ENCODE measurements around the gene GRK5. TPM values are rescaled to one million over a fixed set of nuclear protein-coding genes. Genes with fewer than 3 reads are reported as not detected.

GRK5 gene
- total RNA-seq, 3 donors from 2014 or later (not counting 1 experiment from before 2014, with no cell fraction given): 37.6 to 54.3 (median 47.9) TPM

GRCh38 chr10:119405520-119405807, 198.1 kb downstream of the GRK5 start:
- intact Hi-C loops (cut with micrococcal nuclease): no loop called here
- Histone ChIP-seq H3K36me3 (ENCODE audit: control insufficient read depth, insufficient read depth, low read length) (no peaks in the 10 kb centered on the region), H3K4me1 (ENCODE audit: control insufficient read depth, insufficient read depth, low read length) (peaks cover 9% of the 10 kb centered on the region), H3K4me3 (ENCODE audit: low read length) (no peak overlapping the region), H3K27me3 (ENCODE audit: control insufficient read depth, insufficient read depth, low read length) (no peaks in the 10 kb centered on the region), H3K27ac (ENCODE audit: low read length) (no peak overlapping the region), H3K9me3 (ENCODE audit: control insufficient read depth, insufficient read depth, low read length) (no peaks in the 10 kb centered on the region)
- DNase-seq (no peak), ATAC-seq (no peak)
- Mint-ChIP-seq H3K27me3 (ENCODE audit: low read depth in 2 of 2) (no peaks in the 10 kb centered on the region), H3K4me3 (no peak overlapping the region), H3K27ac (no peak overlapping the region), H3K4me1 (peaks cover 0 to 14% of the 10 kb centered on the region in 2 donors), H3K36me3 (no peaks in the 10 kb centered on the region), H3K9me3 (no peaks in the 10 kb centered on the region)
- TF ChIP-seq, protein P1, sequence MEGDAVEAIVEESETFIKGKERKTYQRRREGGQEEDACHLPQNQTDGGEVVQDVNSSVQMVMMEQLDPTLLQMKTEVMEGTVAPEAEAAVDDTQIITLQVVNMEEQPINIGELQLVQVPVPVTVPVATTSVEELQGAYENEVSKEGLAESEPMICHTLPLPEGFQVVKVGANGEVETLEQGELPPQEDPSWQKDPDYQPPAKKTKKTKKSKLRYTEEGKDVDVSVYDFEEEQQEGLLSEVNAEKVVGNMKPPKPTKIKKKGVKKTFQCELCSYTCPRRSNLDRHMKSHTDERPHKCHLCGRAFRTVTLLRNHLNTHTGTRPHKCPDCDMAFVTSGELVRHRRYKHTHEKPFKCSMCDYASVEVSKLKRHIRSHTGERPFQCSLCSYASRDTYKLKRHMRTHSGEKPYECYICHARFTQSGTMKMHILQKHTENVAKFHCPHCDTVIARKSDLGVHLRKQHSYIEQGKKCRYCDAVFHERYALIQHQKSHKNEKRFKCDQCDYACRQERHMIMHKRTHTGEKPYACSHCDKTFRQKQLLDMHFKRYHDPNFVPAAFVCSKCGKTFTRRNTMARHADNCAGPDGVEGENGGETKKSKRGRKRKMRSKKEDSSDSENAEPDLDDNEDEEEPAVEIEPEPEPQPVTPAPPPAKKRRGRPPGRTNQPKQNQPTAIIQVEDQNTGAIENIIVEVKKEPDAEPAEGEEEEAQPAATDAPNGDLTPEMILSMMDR (IDR thresholded peaks at IDR 0.05): no peak
- 68% methylated on average over 8 of the region's 8 CpGs for WGBS (ENCODE audit: insufficient coverage)

- Histone ChIP-seq H3K27ac (ENCODE audit: low read length) (no peak overlapping the region), H3K4me3 (ENCODE audit: low read length) (no peak overlapping the region), H3K27me3 (ENCODE audit: control insufficient read depth, insufficient read depth, low read length) (no peaks in the 10 kb centered on the region), H3K36me3 (ENCODE audit: control insufficient read depth, insufficient read depth, low read length) (no peaks in the 10 kb centered on the region), H3K9me3 (ENCODE audit: control insufficient read depth, insufficient read depth, low read length) (no peaks in the 10 kb centered on the region), H3K4me1 (ENCODE audit: control insufficient read depth, insufficient read depth, low read length) (peaks cover 9% of the 10 kb centered on the region)
- no peak overlapping the region for H3K4me3 Mint-ChIP-seq
- H3K9me3 Mint-ChIP-seq: no peaks in the 10 kb centered on the region
- intact Hi-C loops (cut with micrococcal nuclease): no loop called here
- ATAC-seq (no peak), DNase-seq (no peak)
- 98% methylated on average over 3 of the region's 3 CpGs for WGBS (ENCODE audit: insufficient coverage)
- no peaks in the 10 kb centered on the region for H3K36me3 Mint-ChIP-seq
- no peaks in the 10 kb centered on the region for H3K27me3 Mint-ChIP-seq (ENCODE audit: low read depth in 2 of 2)
- no peak overlapping the region for H3K27ac Mint-ChIP-seq
- TF ChIP-seq, protein P1 (IDR thresholded peaks at IDR 0.05): no peak
- peaks cover 0 to 16% of the 10 kb centered on the region in 2 donors for H3K4me1 Mint-ChIP-seq
Measured at GRCh38 chr10:119406137-119406536, 198.8 kb downstream of the GRK5 start.

DNA sequence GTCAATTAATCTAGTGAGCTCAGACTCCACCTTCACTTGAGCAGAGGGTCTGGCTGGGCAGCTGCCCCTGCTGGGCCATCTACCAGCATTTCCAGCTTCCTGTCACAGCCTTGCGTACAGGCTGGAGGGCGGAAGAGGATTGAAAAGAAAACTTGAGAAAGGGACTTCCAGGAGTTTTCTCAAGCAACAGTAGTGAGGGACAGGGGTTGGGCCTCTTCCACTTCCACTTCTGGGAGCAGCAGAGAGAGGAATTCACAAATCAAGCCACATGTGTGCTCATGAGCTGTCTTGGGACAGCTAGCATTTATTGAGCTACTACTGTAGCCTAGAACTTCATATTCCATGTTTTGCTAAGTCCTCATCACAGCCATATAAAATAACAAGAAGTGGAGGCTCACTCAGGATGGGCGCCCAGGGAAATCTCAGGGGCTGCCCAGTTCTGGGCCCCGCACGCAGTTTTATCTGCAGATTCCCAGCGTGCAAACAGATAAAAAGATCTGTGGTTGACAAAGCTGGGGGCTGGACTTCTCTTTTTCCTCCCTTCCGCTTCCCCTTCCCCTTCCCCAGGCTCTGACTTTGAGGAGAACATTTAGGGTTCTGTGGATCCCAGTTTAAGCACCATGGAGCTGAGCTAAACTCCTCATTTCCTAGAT, 199.4 kb downstream of the GRK5 start:
- H3K36me3 ChIP-seq (ENCODE audit: control insufficient read depth, insufficient read depth, low read length): no peaks in the 10 kb centered on the region
- intact Hi-C loops (cut with micrococcal nuclease): no loop called here
- Mint-ChIP-seq H3K27ac (no peak overlapping the region), H3K4me3 (no peak overlapping the region), H3K9me3 (no peaks in the 10 kb centered on the region), H3K4me1 (peaks cover 0 to 16% of the 10 kb centered on the region in 2 donors), H3K36me3 (no peaks in the 10 kb centered on the region), H3K27me3 (ENCODE audit: low read depth in 2 of 2) (no peaks in the 10 kb centered on the region)
- no peak for DNase-seq
- peaks cover 9% of the 10 kb centered on the region for H3K4me1 ChIP-seq (ENCODE audit: control insufficient read depth, insufficient read depth, low read length)
- ATAC-seq: no peak
- no peak overlapping the region for H3K27ac ChIP-seq (ENCODE audit: low read length)
- no peaks in the 10 kb centered on the region for H3K27me3 ChIP-seq (ENCODE audit: control insufficient read depth, insufficient read depth, low read length)
- H3K9me3 ChIP-seq (ENCODE audit: control insufficient read depth, insufficient read depth, low read length): no peaks in the 10 kb centered on the region
- no peak overlapping the region for H3K4me3 ChIP-seq (ENCODE audit: low read length)
- WGBS (ENCODE audit: insufficient coverage): 87% methylated on average over 7 of the region's 7 CpGs
- TF ChIP-seq, protein P1 (IDR thresholded peaks at IDR 0.05): no peak

DNA sequence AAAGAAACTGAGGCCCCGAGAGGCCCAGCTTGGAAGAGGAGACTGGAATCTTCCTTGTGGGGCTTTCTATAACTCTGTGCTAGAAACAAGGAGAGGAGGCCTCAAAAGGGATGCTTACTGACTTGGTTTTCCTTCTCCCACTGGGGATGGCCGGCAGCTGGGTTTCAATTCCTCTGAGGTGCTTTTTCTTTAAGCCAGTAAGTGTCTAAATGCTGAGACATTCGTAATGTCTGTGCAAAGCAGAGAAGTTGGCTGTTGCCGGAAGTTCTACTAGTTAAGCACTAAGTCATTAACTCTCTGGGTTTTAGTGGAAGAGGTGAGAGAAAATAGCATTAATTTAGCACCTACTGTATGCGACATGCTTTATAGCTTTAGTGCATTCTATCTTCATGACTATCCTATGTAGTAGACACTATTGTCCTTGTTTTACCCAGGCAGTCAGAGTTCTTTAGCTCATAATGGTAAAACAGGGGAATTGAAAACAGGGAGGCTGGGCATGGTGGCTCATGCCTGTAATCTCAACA, 199.9 kb downstream of the GRK5 start:
- H3K4me1 Mint-ChIP-seq: peaks cover 0 to 16% of the 10 kb centered on the region in 2 donors
- no peak for DNase-seq
- H3K27me3 ChIP-seq (ENCODE audit: control insufficient read depth, insufficient read depth, low read length): no peaks in the 10 kb centered on the region
- H3K36me3 ChIP-seq (ENCODE audit: control insufficient read depth, insufficient read depth, low read length): no peaks in the 10 kb centered on the region
- WGBS (ENCODE audit: insufficient coverage): 70% methylated on average over 4 of the region's 5 CpGs
- no peak overlapping the region for H3K4me3 ChIP-seq (ENCODE audit: low read length)
- ATAC-seq: no peak
- no peak overlapping the region for H3K4me3 Mint-ChIP-seq
- no peaks in the 10 kb centered on the region for H3K9me3 ChIP-seq (ENCODE audit: control insufficient read depth, insufficient read depth, low read length)
- peaks cover 9% of the 10 kb centered on the region for H3K4me1 ChIP-seq (ENCODE audit: control insufficient read depth, insufficient read depth, low read length)
- no peaks in the 10 kb centered on the region for H3K36me3 Mint-ChIP-seq
- no peak overlapping the region for H3K27ac Mint-ChIP-seq
- H3K27me3 Mint-ChIP-seq (ENCODE audit: low read depth in 2 of 2): no peaks in the 10 kb centered on the region
- no peaks in the 10 kb centered on the region for H3K9me3 Mint-ChIP-seq
- TF ChIP-seq, protein P1 (IDR thresholded peaks at IDR 0.05): no peak
- no peak overlapping the region for H3K27ac ChIP-seq (ENCODE audit: low read length)
- intact Hi-C loops (cut with micrococcal nuclease): no loop called here

Data from natural killer cell (primary cell).